ENCODE data around the gene DLX4.

GRCh38 chr17:49944273-49944870, 24.6 kb upstream of the DLX4 start:
- no peak for TF ChIP-seq CTCF (IDR thresholded peaks at IDR 0.05)
- TF ChIP-seq POLR2A (IDR thresholded peaks at IDR 0.05), result no peak
